Measurements from ENCODE around the gene RAB30. TPM values are rescaled to one million over a fixed set of nuclear protein-coding genes. Genes with fewer than 3 reads are reported as not detected.
A peak's percentile ranks its signal among the peaks of the same experiment; 100 is the strongest.

The RAB30 gene
- total and polyA plus RNA-seq, 5 donors from 2014 or later, result 13.3 to 66.3 (median 22.2) TPM

DNA sequence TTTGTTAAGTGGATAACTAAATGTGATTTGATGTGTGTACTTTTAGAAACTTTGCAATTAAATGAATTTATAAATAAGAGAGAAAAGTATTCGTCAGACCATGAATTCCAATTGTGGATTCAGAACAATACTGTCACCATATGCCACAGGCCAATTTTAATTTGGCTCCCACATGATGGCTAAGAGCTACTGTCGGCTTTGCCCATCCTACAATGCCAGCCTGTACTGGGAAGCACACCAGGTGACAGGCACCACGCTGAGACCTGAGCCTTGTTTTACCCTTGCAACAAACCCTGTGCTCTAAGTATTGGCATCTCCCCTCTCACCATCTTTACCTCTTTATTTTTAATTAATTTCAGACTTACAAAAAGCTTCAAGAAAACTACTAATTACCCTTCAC lies 14.0 kb downstream of the RAB30 start:
- H3K9me3 ChIP-seq (ENCODE audit: control insufficient read depth in 2 of 2, low read length in 2 of 2), result no peaks in the 10 kb centered on the region
- Mint-ChIP-seq H3K27ac (no peak overlapping the region), H3K36me3 (peaks cover 38% of the 10 kb centered on the region), H3K4me3 (no peak overlapping the region), H3K4me1 (peaks cover 30 to 74% (median 52%) of the 10 kb centered on the region in 4 donors), H3K27me3 (no peaks in the 10 kb centered on the region), H3K9me3 (peaks cover 0 to 1% (median 0%) of the 10 kb centered on the region in 7 donors)
- no peaks in the 10 kb centered on the region for H3K36me3 ChIP-seq (ENCODE audit: control insufficient read depth, insufficient read depth, low read length)
- no peak overlapping the region for H3K27ac ChIP-seq (ENCODE audit: insufficient read depth, low read length, poor library complexity, severe bottlenecking)
- H3K4me1 ChIP-seq (ENCODE audit: control insufficient read depth, insufficient read depth, low read length, poor library complexity, severe bottlenecking), result peaks cover 21% of the 10 kb centered on the region
- H3K4me3 ChIP-seq (ENCODE audit: low read depth, low read length), result no peak overlapping the region
- no peaks in the 10 kb centered on the region for H3K27me3 ChIP-seq (ENCODE audit: control insufficient read depth, insufficient read depth, low read length)
- no peak for ATAC-seq (ENCODE audit: low read depth in 2 of 2)
- DNase-seq, result no peak

- H3K4me1 Mint-ChIP-seq, result peaks cover 23 to 65% (median 45%) of the 10 kb centered on the region in 4 donors
- peaks cover 11% of the 10 kb centered on the region for H3K4me1 ChIP-seq (ENCODE audit: control insufficient read depth, insufficient read depth, low read length, poor library complexity, severe bottlenecking)
- H3K27ac Mint-ChIP-seq, result peak overlapping the region in 1 of 3 donors; percentile 18
- H3K36me3 ChIP-seq (ENCODE audit: control insufficient read depth, insufficient read depth, low read length), result no peaks in the 10 kb centered on the region
- H3K27ac ChIP-seq (ENCODE audit: insufficient read depth, low read length, poor library complexity, severe bottlenecking), result no peak overlapping the region
- H3K9me3 Mint-ChIP-seq, result peaks cover 0 to 2% (median 0%) of the 10 kb centered on the region in 7 donors
- no peaks in the 10 kb centered on the region for H3K27me3 Mint-ChIP-seq
- DNase-seq (no peak), ATAC-seq (ENCODE audit: low read depth in 2 of 2) (no peak)
- H3K27me3 ChIP-seq (ENCODE audit: control insufficient read depth, insufficient read depth, low read length), result no peaks in the 10 kb centered on the region
- H3K4me3 ChIP-seq (ENCODE audit: low read depth, low read length), result no peak overlapping the region
- peaks cover 46% of the 10 kb centered on the region for H3K36me3 Mint-ChIP-seq
- H3K9me3 ChIP-seq (ENCODE audit: control insufficient read depth in 2 of 2, low read length in 2 of 2), result no peaks in the 10 kb centered on the region
- H3K4me3 Mint-ChIP-seq, result no peak overlapping the region
Observed at GRCh38 chr11:83056611-83057010, 15.1 kb downstream of the RAB30 start.

DNA sequence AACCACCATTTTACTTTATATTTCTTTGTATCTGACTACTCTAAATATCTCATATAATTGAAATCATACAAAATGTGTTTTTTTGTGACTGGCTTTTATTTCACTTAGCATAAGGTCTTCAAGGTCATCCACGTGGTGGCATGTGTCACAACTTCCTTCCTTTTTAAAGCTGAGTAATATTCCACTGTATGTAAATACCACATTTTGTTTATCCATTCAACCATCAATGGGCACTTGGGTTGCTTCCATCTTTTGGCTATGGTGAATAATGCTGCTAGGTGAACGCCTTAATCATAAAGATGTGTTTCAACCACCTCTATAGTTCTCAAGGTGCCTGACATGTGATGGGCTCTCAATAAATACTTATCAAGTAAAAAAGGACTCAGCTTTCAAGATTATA lies 15.5 kb downstream of the RAB30 start:
- H3K36me3 ChIP-seq (ENCODE audit: control insufficient read depth, insufficient read depth, low read length), result no peaks in the 10 kb centered on the region
- Mint-ChIP-seq H3K36me3 (peaks cover 50% of the 10 kb centered on the region), H3K4me3 (peak overlapping the region in 1 of 4 donors; percentile 58), H3K4me1 (peaks cover 23 to 61% (median 45%) of the 10 kb centered on the region in 4 donors), H3K27ac (peak overlapping the region in 1 of 3 donors; percentile 58), H3K27me3 (no peaks in the 10 kb centered on the region), H3K9me3 (peaks cover 0 to 6% (median 0%) of the 10 kb centered on the region in 7 donors)
- ATAC-seq (ENCODE audit: low read depth in 2 of 2) (no peak), DNase-seq (no peak)
- peaks cover 0 to 2% of the 10 kb centered on the region in 2 experiments for H3K9me3 ChIP-seq (ENCODE audit: control insufficient read depth in 2 of 2, low read length in 2 of 2)
- H3K27me3 ChIP-seq (ENCODE audit: control insufficient read depth, insufficient read depth, low read length), result no peaks in the 10 kb centered on the region
- H3K27ac ChIP-seq (ENCODE audit: insufficient read depth, low read length, poor library complexity, severe bottlenecking), result no peak overlapping the region
- peaks cover 11% of the 10 kb centered on the region for H3K4me1 ChIP-seq (ENCODE audit: control insufficient read depth, insufficient read depth, low read length, poor library complexity, severe bottlenecking)
- no peak overlapping the region for H3K4me3 ChIP-seq (ENCODE audit: low read depth, low read length)

GRCh38 chr11:83054904-83055380 lies 16.8 kb downstream of the RAB30 start:
- Mint-ChIP-seq H3K4me3 (peak overlapping the region in 1 of 4 donors; percentile 44), H3K27me3 (no peaks in the 10 kb centered on the region), H3K27ac (no peak overlapping the region), H3K36me3 (peaks cover 40% of the 10 kb centered on the region), H3K4me1 (peaks cover 18 to 49% (median 43%) of the 10 kb centered on the region in 4 donors), H3K9me3 (peaks cover 0 to 8% (median 0%) of the 10 kb centered on the region in 7 donors)
- Histone ChIP-seq H3K36me3 (ENCODE audit: control insufficient read depth, insufficient read depth, low read length) (no peaks in the 10 kb centered on the region), H3K4me3 (ENCODE audit: low read depth, low read length) (no peak overlapping the region), H3K4me1 (ENCODE audit: control insufficient read depth, insufficient read depth, low read length, poor library complexity, severe bottlenecking) (peaks cover 11% of the 10 kb centered on the region), H3K27ac (ENCODE audit: insufficient read depth, low read length, poor library complexity, severe bottlenecking) (no peak overlapping the region), H3K9me3 (ENCODE audit: control insufficient read depth in 2 of 2, low read length in 2 of 2) (peaks cover 0 to 4% of the 10 kb centered on the region in 2 experiments), H3K27me3 (ENCODE audit: control insufficient read depth, insufficient read depth, low read length) (no peaks in the 10 kb centered on the region)
- ATAC-seq (ENCODE audit: low read depth in 2 of 2) (no peak), DNase-seq (no peak)

- peaks cover 32% of the 10 kb centered on the region for H3K36me3 Mint-ChIP-seq
- H3K4me3 Mint-ChIP-seq, result peak overlapping the region in 3 of 4 donors; percentile 8 to 74 (median 44)
- DNase-seq (peak in 1 of 3 donors; percentile 54), ATAC-seq (ENCODE audit: low read depth in 2 of 2) (no peak)
- peaks cover 18 to 43% (median 40%) of the 10 kb centered on the region in 4 donors for H3K4me1 Mint-ChIP-seq
- Histone ChIP-seq H3K4me3 (ENCODE audit: low read depth, low read length) (peak overlapping the region; percentile 34), H3K36me3 (ENCODE audit: control insufficient read depth, insufficient read depth, low read length) (no peaks in the 10 kb centered on the region), H3K4me1 (ENCODE audit: control insufficient read depth, insufficient read depth, low read length, poor library complexity, severe bottlenecking) (peaks cover 11% of the 10 kb centered on the region), H3K27ac (ENCODE audit: insufficient read depth, low read length, poor library complexity, severe bottlenecking) (no peak overlapping the region), H3K9me3 (ENCODE audit: control insufficient read depth in 2 of 2, low read length in 2 of 2) (peaks cover 0 to 4% of the 10 kb centered on the region in 2 experiments), H3K27me3 (ENCODE audit: control insufficient read depth, insufficient read depth, low read length) (no peaks in the 10 kb centered on the region)
- no peaks in the 10 kb centered on the region for H3K27me3 Mint-ChIP-seq
- H3K27ac Mint-ChIP-seq, result peak overlapping the region; percentile 31 to 74 (median 47)
- peaks cover 0 to 8% (median 0%) of the 10 kb centered on the region in 7 donors for H3K9me3 Mint-ChIP-seq
Observed at GRCh38 chr11:83054001-83054400, 17.7 kb downstream of the RAB30 start.

DNA sequence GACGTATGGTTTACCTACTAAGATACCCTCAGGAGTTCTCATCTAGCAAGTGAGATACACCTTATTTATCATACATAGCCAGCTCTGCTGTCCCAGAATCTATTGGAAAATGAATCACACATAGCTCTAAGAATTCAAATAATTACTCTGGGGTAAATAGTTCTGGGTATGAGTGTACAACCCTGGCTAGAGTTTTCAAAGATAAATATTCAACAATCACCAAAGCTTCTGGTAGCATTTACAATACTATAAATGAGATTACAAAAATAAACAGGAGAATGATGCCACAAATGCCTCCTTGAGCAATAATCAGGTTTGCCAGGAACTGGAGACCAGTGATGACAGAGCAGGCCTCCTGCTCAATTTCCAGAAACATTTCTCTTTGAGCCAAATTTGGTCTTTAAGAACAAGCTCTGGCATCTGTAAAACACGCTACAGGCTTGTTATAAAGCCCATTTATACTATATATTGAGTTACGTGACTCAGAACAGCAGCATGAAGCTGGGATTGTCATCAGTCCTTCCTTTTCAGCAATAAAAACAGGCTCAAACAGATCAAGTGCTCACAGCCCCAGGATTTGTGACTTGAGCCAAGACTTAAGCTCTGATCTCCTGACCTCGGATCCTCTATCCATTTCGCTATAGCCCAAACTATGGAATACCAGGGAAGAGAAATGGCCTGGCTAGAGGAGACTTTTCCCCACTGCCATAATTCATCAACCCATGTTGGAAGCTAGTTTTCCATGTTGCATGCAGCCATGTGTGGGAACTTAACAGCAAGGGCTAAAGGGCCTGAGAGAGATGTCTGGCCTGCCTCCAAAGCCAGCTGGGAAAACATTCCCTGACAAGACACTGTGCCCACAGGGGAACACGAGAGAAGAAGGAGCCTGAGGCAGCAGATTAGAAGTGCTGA lies 19.7 kb downstream of the RAB30 start:
- Mint-ChIP-seq H3K9me3 (peaks cover 0 to 8% (median 0%) of the 10 kb centered on the region in 7 donors), H3K4me3 (no peak overlapping the region), H3K36me3 (peaks cover 32% of the 10 kb centered on the region), H3K4me1 (peaks cover 22 to 50% (median 44%) of the 10 kb centered on the region in 4 donors), H3K27ac (no peak overlapping the region), H3K27me3 (no peaks in the 10 kb centered on the region)
- no peaks in the 10 kb centered on the region for H3K36me3 ChIP-seq (ENCODE audit: control insufficient read depth, insufficient read depth, low read length)
- H3K27ac ChIP-seq (ENCODE audit: insufficient read depth, low read length, poor library complexity, severe bottlenecking), result no peak overlapping the region
- ATAC-seq (ENCODE audit: low read depth in 2 of 2) (no peak), DNase-seq (no peak)
- H3K9me3 ChIP-seq (ENCODE audit: control insufficient read depth in 2 of 2, low read length in 2 of 2), result peaks cover 0 to 4% of the 10 kb centered on the region in 2 experiments
- H3K27me3 ChIP-seq (ENCODE audit: control insufficient read depth, insufficient read depth, low read length), result no peaks in the 10 kb centered on the region
- peaks cover 11% of the 10 kb centered on the region for H3K4me1 ChIP-seq (ENCODE audit: control insufficient read depth, insufficient read depth, low read length, poor library complexity, severe bottlenecking)
- H3K4me3 ChIP-seq (ENCODE audit: low read depth, low read length), result no peak overlapping the region

- Mint-ChIP-seq H3K4me1 (peaks cover 24 to 49% (median 36%) of the 10 kb centered on the region in 4 donors), H3K4me3 (no peak overlapping the region), H3K9me3 (peaks cover 0 to 6% (median 0%) of the 10 kb centered on the region in 7 donors), H3K36me3 (peaks cover 13% of the 10 kb centered on the region), H3K27ac (peak overlapping the region in 1 of 3 donors; percentile 5), H3K27me3 (no peaks in the 10 kb centered on the region)
- no peak for ATAC-seq (ENCODE audit: low read depth in 2 of 2)
- H3K27ac ChIP-seq (ENCODE audit: insufficient read depth, low read length, poor library complexity, severe bottlenecking), result no peak overlapping the region
- peaks cover 9% of the 10 kb centered on the region for H3K4me1 ChIP-seq (ENCODE audit: control insufficient read depth, insufficient read depth, low read length, poor library complexity, severe bottlenecking)
- no peaks in the 10 kb centered on the region for H3K27me3 ChIP-seq (ENCODE audit: control insufficient read depth, insufficient read depth, low read length)
- DNase-seq, result no peak
- peaks cover 0 to 4% of the 10 kb centered on the region in 2 experiments for H3K9me3 ChIP-seq (ENCODE audit: control insufficient read depth in 2 of 2, low read length in 2 of 2)
- no peak overlapping the region for H3K4me3 ChIP-seq (ENCODE audit: low read depth, low read length)
- no peaks in the 10 kb centered on the region for H3K36me3 ChIP-seq (ENCODE audit: control insufficient read depth, insufficient read depth, low read length)
Observed at GRCh38 chr11:83047515-83048225, 24.0 kb downstream of the RAB30 start.
